HepG2 (cell line): Measurements from ENCODE around the gene SAMD10. TPM values are rescaled to one million over a fixed set of nuclear protein-coding genes. Genes with fewer than 3 reads are reported as not detected.

ENCODE experiments used
- ATF1 ChIP-seq: IDR thresholded peaks from 2 replicates; pipeline ENCODE4 v1.6.1; 2016; ENCODE audit warnings: mild to moderate bottlenecking, control low read depth
- CBX2 ChIP-seq, 2 experiments: fragments of 200-600 bp in 1 of 2; sonication (generic); formaldehyde crosslinking in 1 of 2; IDR thresholded peaks; 2 replicates each; pipeline versions ENCODE4 v1.7.0 to v1.8.1; 2018 to 2022; ENCODE audit warnings: low read depth in 2 of 2, low read length in 1 of 2, mild to moderate bottlenecking in 1 of 2, missing genetic modification reagents in 1 of 2
- CREM ChIP-seq, 2 experiments: sonication (generic) in 1 of 2; formaldehyde crosslinking in 1 of 2; IDR thresholded peaks; 2 replicates each; pipeline versions ENCODE4 v1.4.0 to v1.6.1; 2016 to 2020; ENCODE audit warnings: antibody characterized with exemption in 1 of 2, mild to moderate bottlenecking in 1 of 2, missing genetic modification reagents in 1 of 2
- FUBP1 ChIP-seq: sonication (generic); formaldehyde crosslinking; IDR thresholded peaks from 2 replicates; pipeline ENCODE4 v1.5.1; 2020; ENCODE audit warnings: missing genetic modification reagents, mild to moderate bottlenecking, borderline replicate concordance
- GATA4 ChIP-seq: sonication (generic); IDR thresholded peaks from 2 replicates; pipeline ENCODE4 v1.6.1; 2016; ENCODE audit warnings: antibody characterized with exemption, low read depth, borderline replicate concordance
- MTA1 ChIP-seq: sonication (generic); formaldehyde crosslinking; IDR thresholded peaks from 2 replicates; pipeline ENCODE4 v1.4.0; 2020; ENCODE audit warnings: missing genetic modification reagents, mild to moderate bottlenecking, borderline replicate concordance
- MTF2 ChIP-seq: sonication (generic); formaldehyde crosslinking; IDR thresholded peaks from 2 replicates; pipeline ENCODE4 v1.5.0; 2020; ENCODE audit warnings: missing genetic modification reagents, borderline replicate concordance
- MXD1 ChIP-seq: sonication (generic); formaldehyde crosslinking; IDR thresholded peaks from 2 replicates; pipeline ENCODE4 v1.4.0; 2020; ENCODE audit warnings: mild to moderate bottlenecking, missing genetic modification reagents
- MYC ChIP-seq: sonication (generic); formaldehyde crosslinking; IDR thresholded peaks from 2 replicates; pipeline ENCODE4 v1.9.0; 2021; ENCODE audit warnings: missing genetic modification reagents, borderline replicate concordance
- PCBP1 ChIP-seq: fragments of 200-400 bp; formaldehyde crosslinking; IDR thresholded peaks from 2 replicates; pipeline ENCODE4 v1.6.1; 2017; ENCODE audit warnings: mild to moderate bottlenecking, low read depth, low read length, borderline replicate concordance
- RARA ChIP-seq: IDR thresholded peaks from 2 replicates; pipeline ENCODE4 v1.6.1; 2016; ENCODE audit warnings: missing genetic modification reagents, missing compliant biosample characterization
- RFX1 ChIP-seq: fragments of 450-650 bp; IDR thresholded peaks from 2 replicates; pipeline ENCODE4 v1.6.1; 2017
- STAT6 ChIP-seq: sonication (generic); formaldehyde crosslinking; IDR thresholded peaks from 2 replicates; pipeline ENCODE4 v1.4.0; 2020; ENCODE audit warnings: missing genetic modification reagents, mild to moderate bottlenecking, borderline replicate concordance
- ZNF10 ChIP-seq: sonication (generic); formaldehyde crosslinking; IDR thresholded peaks from 2 replicates; pipeline ENCODE4 v1.4.0; 2020; ENCODE audit warnings: mild to moderate bottlenecking, low read depth, missing genetic modification reagents, borderline replicate concordance
- ZNF230 ChIP-seq: sonication (generic); formaldehyde crosslinking; IDR thresholded peaks from 2 replicates; pipeline ENCODE4 v1.4.0; 2020; ENCODE audit warnings: mild to moderate bottlenecking, missing genetic modification reagents
- ZNF317 ChIP-seq: sonication (generic); formaldehyde crosslinking; IDR thresholded peaks from 2 replicates; pipeline ENCODE4 v1.5.0; 2020; ENCODE audit warnings: mild to moderate bottlenecking, missing genetic modification reagents
- ZNF747 ChIP-seq: sonication (generic); formaldehyde crosslinking; IDR thresholded peaks from 2 replicates; pipeline ENCODE4 v1.8.1; 2023; ENCODE audit warnings: missing genetic modification reagents, mild to moderate bottlenecking, borderline replicate concordance
- ZNF841 ChIP-seq: sonication (generic); formaldehyde crosslinking; IDR thresholded peaks from 2 replicates; pipeline ENCODE4 v1.8.1; 2023; ENCODE audit warnings: missing genetic modification reagents, borderline replicate concordance
- polyA plus RNA-seq, 8 experiments: library from polyadenylated mRNA; depleted of rRNA in 3 of 8; stranded (reverse) in 7 of 8; unstranded in 1 of 8; fragments of >200 nt; fragmentation: Illumina TruSeq in 4 of 8; extraction: Trizol in 4 of 8; gene quantifications; 2 replicates each; pipeline versions ENCODE4 v1.2.1 to v1.2.3, GENCODE V29; 2011 to 2016; ENCODE audit warnings: low read depth in 4 of 8, missing spikeins in 1 of 8, mixed read lengths in 1 of 8; ENCODE audit not compliant: insufficient read depth in 1 of 8
- total RNA-seq, 5 experiments: library from RNA; depleted of rRNA; stranded (reverse); fragments of >200 nt; fragmentation: Illumina TruSeq; extraction: Trizol; gene quantifications; 2 replicates each; pipeline ENCODE4 v1.2.3, GENCODE V29; 2016; ENCODE audit warnings: low read depth in 1 of 5
- TF ChIP-seq, protein P1 (sequence below): IDR thresholded peaks from 2 replicates; pipeline ENCODE4 v1.6.1; 2012; ENCODE audit warnings: low read depth, low read length, improper control_type of control experiment
- TF ChIP-seq, protein P2 (sequence below): sonication (generic); formaldehyde crosslinking; conservative IDR thresholded peaks from 2 replicates; pipeline ENCODE4 v1.4.0; 2020; ENCODE audit warnings: missing genetic modification reagents

SAMD10 gene
- total and polyA plus RNA-seq, 2 of the 13 experiments (the other 11 are each of a cell fraction or from before 2014, with no cell fraction given) = 6.1 to 11.0 TPM

GRCh38 chr20:63969838-63970713 lies 9.4 kb downstream of the SAMD10 start, which contains the start of gene ZNF512B (continued):
- TF ChIP-seq, protein P1, sequence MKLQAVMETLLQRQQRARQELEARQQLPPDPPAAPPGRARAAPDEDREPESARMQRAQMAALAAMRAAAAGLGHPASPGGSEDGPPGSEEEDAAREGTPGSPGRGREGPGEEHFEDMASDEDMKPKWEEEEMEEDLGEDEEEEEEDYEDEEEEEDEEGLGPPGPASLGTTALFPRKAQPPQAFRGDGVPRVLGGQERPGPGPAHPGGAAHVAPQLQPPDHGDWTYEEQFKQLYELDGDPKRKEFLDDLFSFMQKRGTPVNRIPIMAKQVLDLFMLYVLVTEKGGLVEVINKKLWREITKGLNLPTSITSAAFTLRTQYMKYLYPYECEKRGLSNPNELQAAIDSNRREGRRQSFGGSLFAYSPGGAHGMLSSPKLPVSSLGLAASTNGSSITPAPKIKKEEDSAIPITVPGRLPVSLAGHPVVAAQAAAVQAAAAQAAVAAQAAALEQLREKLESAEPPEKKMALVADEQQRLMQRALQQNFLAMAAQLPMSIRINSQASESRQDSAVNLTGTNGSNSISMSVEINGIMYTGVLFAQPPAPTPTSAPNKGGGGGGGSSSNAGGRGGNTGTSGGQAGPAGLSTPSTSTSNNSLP = no peak
- TF ChIP-seq ZNF317 (CRISPR knock-in tag) (no peak), MTA1 (peak; percentile 88), ATF1 (CRISPR knock-in tag) (no peak), PCBP1 (no peak; the same call in 1 of the 2 replicates), CREM (IDR thresholded peaks at IDR 0.05) (no peak), CREM (CRISPR knock-in tag; IDR thresholded peaks at IDR 0.05) (no peak), RFX1 (no peak), FUBP1 (no peak), ZNF747 (peak; percentile 78; the same call in 1 of the 2 replicates), MXD1 (CRISPR knock-in tag) (peak; percentile 52; the same call in 1 of the 2 replicates), RARA (CRISPR knock-in tag) (0 out of 2 replicates have a peak, but pooled peaks have one; percentile 6), ZNF10 (CRISPR knock-in tag) (no peak), STAT6 (CRISPR knock-in tag) (no peak), ZNF841 (CRISPR knock-in tag) (no peak), ZNF230 (peak; percentile 72; the same call in 1 of the 2 replicates), GATA4 (no peak), CBX2 (IDR thresholded peaks at IDR 0.05; ENCODE audit: low read depth, low read length) (no peak), CBX2 (CRISPR knock-in tag; IDR thresholded peaks at IDR 0.05; ENCODE audit: low read depth) (no peak), MTF2 (CRISPR knock-in tag) (no peak), MYC (CRISPR knock-in tag) (peak; percentile 71)
- TF ChIP-seq, protein P2, sequence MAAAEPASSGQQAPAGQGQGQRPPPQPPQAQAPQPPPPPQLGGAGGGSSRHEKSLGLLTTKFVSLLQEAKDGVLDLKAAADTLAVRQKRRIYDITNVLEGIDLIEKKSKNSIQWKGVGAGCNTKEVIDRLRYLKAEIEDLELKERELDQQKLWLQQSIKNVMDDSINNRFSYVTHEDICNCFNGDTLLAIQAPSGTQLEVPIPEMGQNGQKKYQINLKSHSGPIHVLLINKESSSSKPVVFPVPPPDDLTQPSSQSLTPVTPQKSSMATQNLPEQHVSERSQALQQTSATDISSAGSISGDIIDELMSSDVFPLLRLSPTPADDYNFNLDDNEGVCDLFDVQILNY = peak; percentile 55; the same call in 1 of the 2 replicates
